GM13976 (cell line): ENCODE measurements around the gene WDTC1.

Experiments
- DNase-seq: peaks from one replicate; pipeline ENCODE4 v3.0.0; 2012; ENCODE audit warnings: low spot score
- CTCF ChIP-seq: IDR thresholded peaks from 2 replicates; pipeline ENCODE4 v1.5.1; 2012; ENCODE audit warnings: borderline replicate concordance, mild to moderate bottlenecking; ENCODE audit not compliant: insufficient read depth; ENCODE audit errors: extremely low read depth, missing control alignments, control extremely low read depth
- in situ Hi-C: fragments of 300-500 bp; cut with MboI; formaldehyde crosslinking; loops from one replicate; pipeline ENCODE4 v1.12.0; 2022; ENCODE audit warnings: low sequenced_read_pairs, mixed read lengths, inconsistent platforms; ENCODE audit not compliant: unreplicated experiment

Gene WDTC1

GRCh38 chr1:27353166-27353565, 118.7 kb downstream of the WDTC1 start:
- TF ChIP-seq CTCF: no peak
- in situ Hi-C loops: no loop called here
- DNase-seq: no peak

- no peak for TF ChIP-seq CTCF
- in situ Hi-C loops: no loop called here
- DNase-seq: no peak
These were observed 119.2 kb downstream of the WDTC1 start for GRCh38 chr1:27353629-27354028.

GRCh38 chr1:27355683-27356082, 121.3 kb downstream of the WDTC1 start:
- no peak for DNase-seq
- TF ChIP-seq CTCF: no peak
- in situ Hi-C loops: no loop called here

- in situ Hi-C loops: no loop called here
- DNase-seq: no peak
- TF ChIP-seq CTCF: no peak
These were observed 121.8 kb downstream of the WDTC1 start for GRCh38 chr1:27356277-27356618.

- in situ Hi-C loops: no loop called here
These were observed 122.3 kb downstream of the WDTC1 start for GRCh38 chr1:27356619-27357280.

GRCh38 chr1:27357281-27358037, 123.0 kb downstream of the WDTC1 start:
- peak; percentile 97 for DNase-seq
- TF ChIP-seq CTCF: peak; percentile 92

More at GRCh38 chr1:27356619-27357280, 122.3 kb downstream of the WDTC1 start:
- TF ChIP-seq CTCF: no peak
- no peak for DNase-seq

More at GRCh38 chr1:27357281-27358037, 123.0 kb downstream of the WDTC1 start:
- in situ Hi-C loops: no loop called here
